Measurements from ENCODE around the gene KCTD5.
A peak's percentile ranks its signal among the peaks of the same experiment; 100 is the strongest.
"Not testable (repeated sequence)": the region's sequence is repeated elsewhere in the genome, so short reads cannot be mapped to it uniquely, and the experiment has no call there.

KCTD5 gene

GRCh38 chr16:2656985-2657384 is 25.3 kb upstream of the KCTD5 start:
- Histone ChIP-seq H4K20me1 (ENCODE audit: insufficient read depth) (no peaks in the 10 kb centered on the region), H3K79me2 (ENCODE audit: insufficient read depth, low read depth) (no peaks in the 10 kb centered on the region)

GRCh38 chr16:2657803-2658202 is 24.5 kb upstream of the KCTD5 start:
- H3K36me3 ChIP-seq (ENCODE audit: insufficient read depth); H3K27me3 ChIP-seq (ENCODE audit: insufficient read depth, low read depth); H3K4me3 ChIP-seq (IDR thresholded peaks at IDR 0.05; ENCODE audit: insufficient read depth, low read depth, low read length); H4K20me1 ChIP-seq (ENCODE audit: insufficient read depth); H2AFZ ChIP-seq (ENCODE audit: low read depth); H3K9ac ChIP-seq; H3K27ac ChIP-seq; H3K4me1 ChIP-seq (ENCODE audit: low read depth, poor library complexity, severe bottlenecking); H3K4me2 ChIP-seq; H3K79me2 ChIP-seq (ENCODE audit: insufficient read depth, low read depth): not testable (repeated sequence)

More at GRCh38 chr16:2656985-2657384, 25.3 kb upstream of the KCTD5 start:
- H3K9ac ChIP-seq: no peak overlapping the region
- H3K4me2 ChIP-seq: no peak overlapping the region
- H3K27ac ChIP-seq: no peak overlapping the region
- no peaks in the 10 kb centered on the region for H3K4me1 ChIP-seq (ENCODE audit: low read depth, poor library complexity, severe bottlenecking)
- H3K36me3 ChIP-seq (ENCODE audit: insufficient read depth): no peaks in the 10 kb centered on the region
- no peak overlapping the region for H2AFZ ChIP-seq (ENCODE audit: low read depth)
- TF ChIP-seq CTCF (conservative IDR thresholded peaks at IDR 0.05; ENCODE audit: low read depth, low read length): no peak
- H3K4me3 ChIP-seq (IDR thresholded peaks at IDR 0.05; ENCODE audit: insufficient read depth, low read depth, low read length): no peak overlapping the region
- peaks cover 9% of the 10 kb centered on the region; the same call in 1 of the 2 replicates for H3K27me3 ChIP-seq (ENCODE audit: insufficient read depth, low read depth)

- H3K27me3 ChIP-seq (ENCODE audit: insufficient read depth, low read depth); H3K9ac ChIP-seq; H3K27ac ChIP-seq; H2AFZ ChIP-seq (ENCODE audit: low read depth); H3K4me2 ChIP-seq; H3K36me3 ChIP-seq (ENCODE audit: insufficient read depth); H3K79me2 ChIP-seq (ENCODE audit: insufficient read depth, low read depth); H4K20me1 ChIP-seq (ENCODE audit: insufficient read depth); H3K4me3 ChIP-seq (IDR thresholded peaks at IDR 0.05; ENCODE audit: insufficient read depth, low read depth, low read length); H3K4me1 ChIP-seq (ENCODE audit: low read depth, poor library complexity, severe bottlenecking): not testable (repeated sequence)
Observed at GRCh38 chr16:2659560-2659959, 22.8 kb upstream of the KCTD5 start.

- not testable (repeated sequence) for H3K36me3 ChIP-seq (ENCODE audit: insufficient read depth); H3K79me2 ChIP-seq (ENCODE audit: insufficient read depth, low read depth); H3K4me3 ChIP-seq (IDR thresholded peaks at IDR 0.05; ENCODE audit: insufficient read depth, low read depth, low read length); H2AFZ ChIP-seq (ENCODE audit: low read depth); H3K27ac ChIP-seq; H3K9ac ChIP-seq; H3K4me1 ChIP-seq (ENCODE audit: low read depth, poor library complexity, severe bottlenecking); H3K27me3 ChIP-seq (ENCODE audit: insufficient read depth, low read depth); H3K4me2 ChIP-seq; H4K20me1 ChIP-seq (ENCODE audit: insufficient read depth)
Observed at GRCh38 chr16:2660014-2660662, 22.2 kb upstream of the KCTD5 start.

- H3K9ac ChIP-seq; H3K36me3 ChIP-seq (ENCODE audit: insufficient read depth); H3K27me3 ChIP-seq (ENCODE audit: insufficient read depth, low read depth); H3K27ac ChIP-seq; H3K79me2 ChIP-seq (ENCODE audit: insufficient read depth, low read depth); H3K4me1 ChIP-seq (ENCODE audit: low read depth, poor library complexity, severe bottlenecking); H3K4me3 ChIP-seq (IDR thresholded peaks at IDR 0.05; ENCODE audit: insufficient read depth, low read depth, low read length); H4K20me1 ChIP-seq (ENCODE audit: insufficient read depth); H3K4me2 ChIP-seq; H2AFZ ChIP-seq (ENCODE audit: low read depth): not testable (repeated sequence)
- TF ChIP-seq CTCF (conservative IDR thresholded peaks at IDR 0.05; ENCODE audit: low read depth, low read length): peak; percentile 44
Observed at GRCh38 chr16:2660755-2661373, 21.5 kb upstream of the KCTD5 start.
